GM23338 (cell line): ENCODE results near the gene PGBD5.

Experiments used
- CREB1 ChIP-seq: fragments of 250-450 bp; sonication (Bioruptor Pico); IDR thresholded peaks from 2 replicates; pipeline ENCODE4 v1.5.0; 2020; ENCODE audit warnings: low read depth, mild to moderate bottlenecking, moderate library complexity
- ETS1 ChIP-seq: IDR thresholded peaks from 2 replicates; pipeline ENCODE4 v1.6.1; 2016; ENCODE audit warnings: antibody characterized with exemption
- EZH2 ChIP-seq: fragments of 200-600 bp; sonication (generic); IDR thresholded peaks from one replicate; pipeline ENCODE4 v1.8.0; 2017; ENCODE audit warnings: antibody characterized with exemption, mild to moderate bottlenecking, low read depth; ENCODE audit not compliant: unreplicated experiment
- EZH2phosphoT487 ChIP-seq: fragments of 200-600 bp; sonication (generic); IDR thresholded peaks from one replicate; pipeline ENCODE4 v1.8.1; 2018; ENCODE audit warnings: antibody characterized with exemption; ENCODE audit not compliant: unreplicated experiment
- JUNB ChIP-seq: IDR thresholded peaks from one replicate; pipeline ENCODE4 v1.6.1; 2016; ENCODE audit warnings: antibody characterized with exemption; ENCODE audit not compliant: unreplicated experiment
- POLR2AphosphoS5 ChIP-seq: IDR thresholded peaks from 2 replicates; pipeline ENCODE4 v1.6.1; 2016; ENCODE audit warnings: antibody characterized with exemption, low read depth
- REST ChIP-seq: IDR thresholded peaks from one replicate; pipeline ENCODE4 v1.6.1; 2018; ENCODE audit warnings: antibody characterized with exemption; ENCODE audit not compliant: unreplicated experiment
- STAT1 ChIP-seq: IDR thresholded peaks from one replicate; pipeline ENCODE4 v1.6.1; 2016; ENCODE audit warnings: antibody characterized with exemption; ENCODE audit not compliant: unreplicated experiment
- ZNF114 ChIP-seq: fragments of 250-450 bp; sonication (Bioruptor Pico); IDR thresholded peaks from 2 replicates; pipeline ENCODE4 v1.5.0; 2020; ENCODE audit warnings: mild to moderate bottlenecking, moderate library complexity
- TF ChIP-seq, protein P1 (sequence below), 2 experiments: fragments of 200-600 bp in 1 of 2; sonication (generic) in 1 of 2; conservative IDR thresholded peaks; 2 replicates each; pipeline versions ENCODE4 v1.5.1 to v1.6.1; 2016 to 2017; ENCODE audit warnings: antibody characterized with exemption in 2 of 2, low read depth in 2 of 2, mild to moderate bottlenecking in 2 of 2, moderate library complexity in 1 of 2

DNA sequence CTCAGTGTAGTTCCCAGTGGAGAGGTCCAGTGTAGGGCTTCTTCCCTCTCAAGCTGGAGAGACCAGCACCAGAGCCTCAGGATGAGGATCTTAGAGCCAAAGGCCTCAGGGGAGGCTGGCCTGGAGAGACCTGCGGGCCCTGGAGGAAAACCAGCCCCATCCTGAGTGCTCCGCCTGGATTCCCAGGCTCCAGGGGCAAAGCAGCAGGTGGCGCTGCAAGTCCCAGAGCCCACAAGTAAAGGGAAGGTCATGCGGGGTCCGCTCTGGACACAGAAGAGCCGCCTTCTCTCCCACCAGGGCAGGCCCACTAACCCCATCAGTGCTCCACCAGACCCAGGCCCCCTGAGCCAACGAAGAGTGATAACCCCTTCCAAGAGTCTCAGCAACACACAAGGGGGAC is 22.7 kb downstream of the PGBD5 start:
- TF ChIP-seq EZH2phosphoT487 (no peak), EZH2 (no peak), STAT1 (no peak), POLR2AphosphoS5 (no peak), REST (no peak), ETS1 (no peak), JUNB (no peak), CREB1 (CRISPR knock-in tag) (no peak), ZNF114 (CRISPR knock-in tag) (no peak)
- TF ChIP-seq, protein P1, sequence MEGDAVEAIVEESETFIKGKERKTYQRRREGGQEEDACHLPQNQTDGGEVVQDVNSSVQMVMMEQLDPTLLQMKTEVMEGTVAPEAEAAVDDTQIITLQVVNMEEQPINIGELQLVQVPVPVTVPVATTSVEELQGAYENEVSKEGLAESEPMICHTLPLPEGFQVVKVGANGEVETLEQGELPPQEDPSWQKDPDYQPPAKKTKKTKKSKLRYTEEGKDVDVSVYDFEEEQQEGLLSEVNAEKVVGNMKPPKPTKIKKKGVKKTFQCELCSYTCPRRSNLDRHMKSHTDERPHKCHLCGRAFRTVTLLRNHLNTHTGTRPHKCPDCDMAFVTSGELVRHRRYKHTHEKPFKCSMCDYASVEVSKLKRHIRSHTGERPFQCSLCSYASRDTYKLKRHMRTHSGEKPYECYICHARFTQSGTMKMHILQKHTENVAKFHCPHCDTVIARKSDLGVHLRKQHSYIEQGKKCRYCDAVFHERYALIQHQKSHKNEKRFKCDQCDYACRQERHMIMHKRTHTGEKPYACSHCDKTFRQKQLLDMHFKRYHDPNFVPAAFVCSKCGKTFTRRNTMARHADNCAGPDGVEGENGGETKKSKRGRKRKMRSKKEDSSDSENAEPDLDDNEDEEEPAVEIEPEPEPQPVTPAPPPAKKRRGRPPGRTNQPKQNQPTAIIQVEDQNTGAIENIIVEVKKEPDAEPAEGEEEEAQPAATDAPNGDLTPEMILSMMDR (conservative IDR thresholded peaks at IDR 0.05; ENCODE audit: low read depth in 2 of 2) = peak; percentile 49 to 78
